GM23338 (cell line): ENCODE data around the gene ZNF211. TPM values are rescaled to one million over a fixed set of nuclear protein-coding genes. Genes with fewer than 3 reads are reported as not detected.

Experiments used
- ATAC-seq: fragments of 200-7000 bp; cut with Tn5 transposase; 3 replicates; pipeline ENCODE4 v1.9.1; 2020
- DNase-seq: peaks from one replicate; pipeline ENCODE4 v3.0.0-alpha.2; 2015; ENCODE audit warnings: low spot score
- H2AFZ ChIP-seq: fragments of 200-600 bp; sonication (generic); 2 replicates; pipeline ENCODE4 v1.8.0; 2016; ENCODE audit warnings: antibody characterized with exemption, mild to moderate bottlenecking, moderate library complexity
- H3F3A ChIP-seq: fragments of 200-600 bp; sonication (generic); replicated peaks from 2 replicates; pipeline ENCODE4 v1.8.0; 2017; ENCODE audit warnings: antibody characterized with exemption, mixed run types, low read depth
- H3K27ac ChIP-seq: fragments of 200-600 bp; sonication (generic); 2 replicates; pipeline ENCODE4 v1.6.1; 2016; ENCODE audit warnings: low read depth
- H3K27me3 ChIP-seq: fragments of 200-600 bp; sonication (generic); 2 replicates; pipeline ENCODE4 v1.8.0; 2016; ENCODE audit warnings: mild to moderate bottlenecking, mixed run types, moderate library complexity; ENCODE audit not compliant: insufficient read depth
- H3K36me3 ChIP-seq: fragments of 200-600 bp; sonication (generic); 2 replicates; pipeline ENCODE4 v1.8.0; 2016; ENCODE audit warnings: mild to moderate bottlenecking; ENCODE audit not compliant: insufficient read depth
- H3K4me1 ChIP-seq: fragments of 200-600 bp; sonication (generic); 2 replicates; pipeline ENCODE4 v1.8.0; 2016; ENCODE audit warnings: mild to moderate bottlenecking, moderate library complexity; ENCODE audit not compliant: insufficient read depth
- H3K4me2 ChIP-seq: fragments of 200-600 bp; sonication (generic); 2 replicates; pipeline ENCODE4 v1.7.1; 2017; ENCODE audit warnings: mixed run types
- H3K4me3 ChIP-seq: fragments of 200-600 bp; sonication (generic); 2 replicates; pipeline ENCODE4 v1.6.1; 2016; ENCODE audit warnings: mixed run types
- H3K79me2 ChIP-seq: fragments of 200-600 bp; sonication (generic); replicated peaks from 2 replicates; pipeline ENCODE4 v1.8.0; 2017; ENCODE audit warnings: mild to moderate bottlenecking; ENCODE audit not compliant: insufficient read depth
- H3K9me2 ChIP-seq: fragments of 200-600 bp; sonication (generic); 2 replicates; pipeline ENCODE4 v1.8.0; 2017; ENCODE audit not compliant: insufficient read depth
- H4K20me1 ChIP-seq: fragments of 200-600 bp; sonication (generic); replicated peaks from 2 replicates; pipeline ENCODE4 v1.8.0; 2017; ENCODE audit warnings: mild to moderate bottlenecking; ENCODE audit not compliant: insufficient read depth
- H3K27ac Mint-ChIP-seq: 2 replicates; pipeline ENCODE4 v1.8.0; 2020; ENCODE audit warnings: inconsistent platforms, mild to moderate bottlenecking, moderate library complexity, mixed read lengths
- H3K27me3 Mint-ChIP-seq: 3 replicates; pipeline ENCODE4 v1.8.0; 2022; ENCODE audit warnings: low read depth, mild to moderate bottlenecking, moderate library complexity, mixed read lengths, inconsistent platforms; ENCODE audit not compliant: insufficient read depth, poor library complexity
- H3K36me3 Mint-ChIP-seq: 3 replicates; pipeline ENCODE4 v1.8.0; 2021; ENCODE audit warnings: low read depth, mild to moderate bottlenecking, inconsistent platforms, moderate library complexity, mixed read lengths
- H3K4me1 Mint-ChIP-seq: 3 replicates; pipeline ENCODE4 v1.8.0; 2020; ENCODE audit warnings: mild to moderate bottlenecking, inconsistent platforms, mixed read lengths
- H3K4me3 Mint-ChIP-seq: 3 replicates; pipeline ENCODE4 v1.8.0; 2021; ENCODE audit warnings: moderate library complexity, mild to moderate bottlenecking, inconsistent platforms, mixed read lengths
- H3K9me3 Mint-ChIP-seq: 3 replicates; pipeline ENCODE4 v1.8.0; 2020; ENCODE audit warnings: moderate library complexity, mild to moderate bottlenecking, inconsistent platforms, mixed read lengths
- EZH2 ChIP-seq: fragments of 200-600 bp; sonication (generic); IDR thresholded peaks from one replicate; pipeline ENCODE4 v1.8.0; 2017; ENCODE audit warnings: antibody characterized with exemption, mild to moderate bottlenecking, low read depth; ENCODE audit not compliant: unreplicated experiment
- EZH2phosphoT487 ChIP-seq: fragments of 200-600 bp; sonication (generic); IDR thresholded peaks from one replicate; pipeline ENCODE4 v1.8.1; 2018; ENCODE audit warnings: antibody characterized with exemption; ENCODE audit not compliant: unreplicated experiment
- NANOG ChIP-seq: IDR thresholded peaks from 2 replicates; pipeline ENCODE4 v1.6.1; 2016; ENCODE audit warnings: antibody characterized with exemption, borderline replicate concordance
- POLR2AphosphoS5 ChIP-seq: IDR thresholded peaks from 2 replicates; pipeline ENCODE4 v1.6.1; 2016; ENCODE audit warnings: antibody characterized with exemption, low read depth
- polyA plus RNA-seq: library from polyadenylated mRNA; unstranded; fragments of >200 nt; fragmentation: Nextera tagmentation; extraction: Ambion mirVana; gene quantifications from 2 replicates; pipeline ENCODE4 v1.2.1, GENCODE V29; 2016
- total RNA-seq: library from RNA; depleted of rRNA; stranded (reverse); fragments of >200 nt; shearing (Covaris generic); gene quantifications from 2 replicates; pipeline ENCODE4 v1.2.3, GENCODE V29; 2014
- TF ChIP-seq, protein P1 (sequence below): IDR thresholded peaks from one replicate; pipeline ENCODE4 v1.6.1; 2018; ENCODE audit warnings: antibody characterized with exemption; ENCODE audit not compliant: unreplicated experiment
- TF ChIP-seq, protein P2 (sequence below): fragments of 250-450 bp; sonication (Bioruptor Pico); IDR thresholded peaks from 2 replicates; pipeline ENCODE4 v1.5.0; 2020; ENCODE audit warnings: mild to moderate bottlenecking, moderate library complexity

Gene ZNF211
- total and polyA plus RNA-seq, 2 experiments from 2014 or later: 9.7 to 13.8 TPM

DNA sequence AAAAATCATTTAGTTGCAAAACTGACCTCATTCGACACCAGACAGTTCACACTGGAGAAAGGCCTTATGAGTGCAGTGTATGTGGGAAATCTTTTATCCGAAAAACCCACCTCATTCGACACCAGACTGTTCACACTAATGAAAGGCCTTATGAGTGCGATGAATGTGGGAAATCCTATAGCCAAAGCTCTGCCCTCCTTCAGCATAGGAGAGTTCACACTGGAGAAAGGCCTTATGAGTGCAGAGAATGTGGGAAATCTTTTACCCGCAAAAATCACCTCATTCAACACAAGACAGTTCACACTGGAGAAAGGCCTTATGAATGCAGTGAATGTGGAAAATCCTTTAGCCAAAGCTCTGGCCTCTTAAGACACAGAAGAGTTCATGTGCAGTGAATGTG lies 26.0 kb upstream of the ZNF211 start (continued):
- TF ChIP-seq, protein P1, sequence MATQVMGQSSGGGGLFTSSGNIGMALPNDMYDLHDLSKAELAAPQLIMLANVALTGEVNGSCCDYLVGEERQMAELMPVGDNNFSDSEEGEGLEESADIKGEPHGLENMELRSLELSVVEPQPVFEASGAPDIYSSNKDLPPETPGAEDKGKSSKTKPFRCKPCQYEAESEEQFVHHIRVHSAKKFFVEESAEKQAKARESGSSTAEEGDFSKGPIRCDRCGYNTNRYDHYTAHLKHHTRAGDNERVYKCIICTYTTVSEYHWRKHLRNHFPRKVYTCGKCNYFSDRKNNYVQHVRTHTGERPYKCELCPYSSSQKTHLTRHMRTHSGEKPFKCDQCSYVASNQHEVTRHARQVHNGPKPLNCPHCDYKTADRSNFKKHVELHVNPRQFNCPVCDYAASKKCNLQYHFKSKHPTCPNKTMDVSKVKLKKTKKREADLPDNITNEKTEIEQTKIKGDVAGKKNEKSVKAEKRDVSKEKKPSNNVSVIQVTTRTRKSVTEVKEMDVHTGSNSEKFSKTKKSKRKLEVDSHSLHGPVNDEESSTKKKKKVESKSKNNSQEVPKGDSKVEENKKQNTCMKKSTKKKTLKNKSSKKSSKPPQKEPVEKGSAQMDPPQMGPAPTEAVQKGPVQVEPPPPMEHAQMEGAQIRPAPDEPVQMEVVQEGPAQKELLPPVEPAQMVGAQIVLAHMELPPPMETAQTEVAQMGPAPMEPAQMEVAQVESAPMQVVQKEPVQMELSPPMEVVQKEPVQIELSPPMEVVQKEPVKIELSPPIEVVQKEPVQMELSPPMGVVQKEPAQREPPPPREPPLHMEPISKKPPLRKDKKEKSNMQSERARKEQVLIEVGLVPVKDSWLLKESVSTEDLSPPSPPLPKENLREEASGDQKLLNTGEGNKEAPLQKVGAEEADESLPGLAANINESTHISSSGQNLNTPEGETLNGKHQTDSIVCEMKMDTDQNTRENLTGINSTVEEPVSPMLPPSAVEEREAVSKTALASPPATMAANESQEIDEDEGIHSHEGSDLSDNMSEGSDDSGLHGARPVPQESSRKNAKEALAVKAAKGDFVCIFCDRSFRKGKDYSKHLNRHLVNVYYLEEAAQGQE: no peak
- TF ChIP-seq EZH2phosphoT487: no peak
- TF ChIP-seq NANOG: no peak
- TF ChIP-seq, protein P2, sequence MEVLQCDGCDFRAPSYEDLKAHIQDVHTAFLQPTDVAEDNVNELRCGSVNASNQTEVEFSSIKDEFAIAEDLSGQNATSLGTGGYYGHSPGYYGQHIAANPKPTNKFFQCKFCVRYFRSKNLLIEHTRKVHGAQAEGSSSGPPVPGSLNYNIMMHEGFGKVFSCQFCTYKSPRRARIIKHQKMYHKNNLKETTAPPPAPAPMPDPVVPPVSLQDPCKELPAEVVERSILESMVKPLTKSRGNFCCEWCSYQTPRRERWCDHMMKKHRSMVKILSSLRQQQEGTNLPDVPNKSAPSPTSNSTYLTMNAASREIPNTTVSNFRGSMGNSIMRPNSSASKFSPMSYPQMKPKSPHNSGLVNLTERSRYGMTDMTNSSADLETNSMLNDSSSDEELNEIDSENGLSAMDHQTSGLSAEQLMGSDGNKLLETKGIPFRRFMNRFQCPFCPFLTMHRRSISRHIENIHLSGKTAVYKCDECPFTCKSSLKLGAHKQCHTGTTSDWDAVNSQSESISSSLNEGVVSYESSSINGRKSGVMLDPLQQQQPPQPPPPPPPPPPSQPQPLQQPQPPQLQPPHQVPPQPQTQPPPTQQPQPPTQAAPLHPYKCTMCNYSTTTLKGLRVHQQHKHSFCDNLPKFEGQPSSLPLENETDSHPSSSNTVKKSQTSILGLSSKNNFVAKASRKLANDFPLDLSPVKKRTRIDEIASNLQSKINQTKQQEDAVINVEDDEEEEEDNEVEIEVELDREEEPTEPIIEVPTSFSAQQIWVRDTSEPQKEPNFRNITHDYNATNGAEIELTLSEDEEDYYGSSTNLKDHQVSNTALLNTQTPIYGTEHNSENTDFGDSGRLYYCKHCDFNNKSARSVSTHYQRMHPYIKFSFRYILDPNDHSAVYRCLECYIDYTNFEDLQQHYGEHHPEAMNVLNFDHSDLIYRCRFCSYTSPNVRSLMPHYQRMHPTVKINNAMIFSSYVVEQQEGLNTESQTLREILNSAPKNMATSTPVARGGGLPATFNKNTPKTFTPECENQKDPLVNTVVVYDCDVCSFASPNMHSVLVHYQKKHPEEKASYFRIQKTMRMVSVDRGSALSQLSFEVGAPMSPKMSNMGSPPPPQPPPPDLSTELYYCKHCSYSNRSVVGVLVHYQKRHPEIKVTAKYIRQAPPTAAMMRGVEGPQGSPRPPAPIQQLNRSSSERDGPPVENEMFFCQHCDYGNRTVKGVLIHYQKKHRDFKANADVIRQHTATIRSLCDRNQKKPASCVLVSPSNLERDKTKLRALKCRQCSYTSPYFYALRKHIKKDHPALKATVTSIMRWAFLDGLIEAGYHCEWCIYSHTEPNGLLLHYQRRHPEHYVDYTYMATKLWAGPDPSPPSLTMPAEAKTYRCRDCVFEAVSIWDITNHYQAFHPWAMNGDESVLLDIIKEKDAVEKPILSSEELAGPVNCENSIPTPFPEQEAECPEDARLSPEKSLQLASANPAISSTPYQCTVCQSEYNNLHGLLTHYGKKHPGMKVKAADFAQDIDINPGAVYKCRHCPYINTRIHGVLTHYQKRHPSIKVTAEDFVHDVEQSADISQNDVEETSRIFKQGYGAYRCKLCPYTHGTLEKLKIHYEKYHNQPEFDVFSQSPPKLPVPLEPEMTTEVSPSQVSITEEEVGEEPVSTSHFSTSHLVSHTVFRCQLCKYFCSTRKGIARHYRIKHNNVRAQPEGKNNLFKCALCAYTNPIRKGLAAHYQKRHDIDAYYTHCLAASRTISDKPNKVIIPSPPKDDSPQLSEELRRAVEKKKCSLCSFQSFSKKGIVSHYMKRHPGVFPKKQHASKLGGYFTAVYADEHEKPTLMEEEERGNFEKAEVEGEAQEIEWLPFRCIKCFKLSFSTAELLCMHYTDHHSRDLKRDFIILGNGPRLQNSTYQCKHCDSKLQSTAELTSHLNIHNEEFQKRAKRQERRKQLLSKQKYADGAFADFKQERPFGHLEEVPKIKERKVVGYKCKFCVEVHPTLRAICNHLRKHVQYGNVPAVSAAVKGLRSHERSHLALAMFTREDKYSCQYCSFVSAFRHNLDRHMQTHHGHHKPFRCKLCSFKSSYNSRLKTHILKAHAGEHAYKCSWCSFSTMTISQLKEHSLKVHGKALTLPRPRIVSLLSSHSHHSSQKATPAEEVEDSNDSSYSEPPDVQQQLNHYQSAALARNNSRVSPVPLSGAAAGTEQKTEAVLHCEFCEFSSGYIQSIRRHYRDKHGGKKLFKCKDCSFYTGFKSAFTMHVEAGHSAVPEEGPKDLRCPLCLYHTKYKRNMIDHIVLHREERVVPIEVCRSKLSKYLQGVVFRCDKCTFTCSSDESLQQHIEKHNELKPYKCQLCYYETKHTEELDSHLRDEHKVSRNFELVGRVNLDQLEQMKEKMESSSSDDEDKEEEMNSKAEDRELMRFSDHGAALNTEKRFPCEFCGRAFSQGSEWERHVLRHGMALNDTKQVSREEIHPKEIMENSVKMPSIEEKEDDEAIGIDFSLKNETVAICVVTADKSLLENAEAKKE (CRISPR knock-in tag): no peak

DNA sequence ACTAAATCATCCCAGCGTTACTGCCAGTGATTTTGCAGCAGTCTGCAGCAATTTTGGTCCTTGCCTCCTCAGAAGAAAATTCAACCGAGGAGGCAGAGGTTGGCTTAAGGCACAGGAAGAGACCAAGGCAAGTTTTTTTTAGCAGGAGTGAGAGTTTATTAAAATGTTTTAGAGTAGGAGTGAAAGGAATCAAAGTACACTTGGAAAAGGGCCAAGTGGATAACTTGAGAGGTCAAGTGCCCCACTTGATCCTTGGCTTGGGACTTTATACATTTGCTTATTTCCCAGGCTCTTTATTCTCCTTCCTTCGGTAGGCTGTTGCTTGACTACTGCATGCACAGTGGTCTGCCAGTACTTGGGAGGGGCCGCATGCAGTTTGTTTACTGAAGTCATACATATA lies 21.9 kb upstream of the ZNF211 start:
- no peak for DNase-seq
- no peak overlapping the region for H3K4me3 Mint-ChIP-seq
- Histone ChIP-seq H4K20me1 (no peaks in the 10 kb centered on the region), H3K4me3 (no peak overlapping the region), H3K9me2 (peaks cover 18% of the 10 kb centered on the region), H2AFZ (no peak overlapping the region), H3F3A (no peaks in the 10 kb centered on the region), H3K36me3 (peaks cover 14% of the 10 kb centered on the region; the same call in 1 of the 2 replicates), H3K4me1 (0 out of 2 replicates have a peak, but pooled peaks cover 3% of the 10 kb centered on the region), H3K27ac (no peak overlapping the region), H3K4me2 (no peak overlapping the region), H3K27me3 (no peaks in the 10 kb centered on the region), H3K79me2 (peaks cover 20% of the 10 kb centered on the region)
- ATAC-seq: no peak
- peaks cover 25% of the 10 kb centered on the region for H3K9me3 Mint-ChIP-seq
- H3K36me3 Mint-ChIP-seq: peaks cover 49% of the 10 kb centered on the region
- H3K4me1 Mint-ChIP-seq: peaks cover 8% of the 10 kb centered on the region; the same call in 1 of the 3 replicates
- no peak overlapping the region for H3K27ac Mint-ChIP-seq
- H3K27me3 Mint-ChIP-seq: peaks cover 13% of the 10 kb centered on the region
- TF ChIP-seq, protein P2 (CRISPR knock-in tag): no peak
- TF ChIP-seq POLR2AphosphoS5: no peak
- TF ChIP-seq EZH2: no peak
- no peak for TF ChIP-seq NANOG
